ENCODE data around the gene ABCF2. TPM values are rescaled to one million over a fixed set of nuclear protein-coding genes. Genes with fewer than 3 reads are reported as not detected.

Gene ABCF2
- total and polyA plus RNA-seq, 11 donors, result 15.9 to 58.4 (median 33.0) TPM

DNA sequence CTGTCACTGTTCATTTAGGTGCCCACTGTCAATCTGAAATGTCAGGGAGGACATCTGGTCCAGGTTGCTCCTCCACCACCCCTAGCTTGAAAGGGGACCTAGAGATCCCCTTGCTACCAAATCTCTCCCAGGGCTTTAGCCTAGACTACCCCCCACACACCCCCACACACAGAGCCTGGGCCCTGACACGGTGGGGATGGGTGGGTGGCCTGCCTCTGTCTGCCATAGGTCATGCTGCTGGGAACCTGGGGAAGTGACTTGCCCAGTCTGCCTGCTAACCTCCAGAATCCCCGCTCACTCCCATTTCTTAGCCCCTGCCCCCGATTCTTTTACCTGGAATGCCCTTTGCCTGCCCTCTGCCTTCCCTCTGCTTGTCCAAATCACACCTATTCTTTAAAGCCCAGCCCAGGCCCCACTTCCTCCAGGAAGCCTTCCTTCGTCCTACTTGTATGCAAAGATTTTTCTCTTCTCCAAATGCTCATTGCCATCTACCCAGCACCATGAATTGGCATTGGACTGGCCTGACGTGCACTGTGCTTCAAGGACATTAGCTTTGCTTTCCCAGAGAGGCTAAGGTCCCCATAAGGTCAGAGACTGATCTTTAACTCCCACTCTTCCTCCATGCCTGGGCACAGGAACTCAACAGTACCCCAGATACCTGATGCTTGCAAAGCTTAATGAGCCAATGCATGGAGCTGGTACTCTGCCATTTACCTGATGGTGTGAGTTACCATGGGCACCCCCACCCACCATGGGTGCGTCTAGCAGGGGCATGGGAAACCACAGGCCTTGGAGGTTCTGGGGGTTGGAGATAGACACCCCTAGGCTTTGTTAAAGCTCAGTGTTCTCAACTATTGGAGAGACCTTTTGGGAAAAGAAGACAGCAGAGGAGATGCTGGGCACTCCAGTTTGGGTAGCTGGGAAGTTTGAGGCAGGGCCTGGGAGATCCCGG, 23.5 kb upstream of the ABCF2 start:
- 56 to 60% (median 58%) methylated on average over 7 of the region's 7 CpGs for WGBS, 4 donors
- ATAC-seq (no peak), DNase-seq (peak in 1 of 5 donors; percentile 23)
- Histone ChIP-seq H3K27me3 (peaks cover 0 to 53% (median 0%) of the 10 kb centered on the region in 9 donors), H3K9me3 (no peaks in the 10 kb centered on the region), H3K27ac (peak overlapping the region; percentile 86 to 100 (median 97)), H3K36me3 (no peaks in the 10 kb centered on the region), H3K4me3 (peak overlapping the region in 9 of 12 donors; percentile 65 to 88 (median 77)), H3K4me1 (peaks cover under 1 to 85% (median 57%) of the 10 kb centered on the region in 12 donors)
- TF ChIP-seq POLR2A (IDR thresholded peaks at IDR 0.05), result no peak
- TF ChIP-seq, protein P1, sequence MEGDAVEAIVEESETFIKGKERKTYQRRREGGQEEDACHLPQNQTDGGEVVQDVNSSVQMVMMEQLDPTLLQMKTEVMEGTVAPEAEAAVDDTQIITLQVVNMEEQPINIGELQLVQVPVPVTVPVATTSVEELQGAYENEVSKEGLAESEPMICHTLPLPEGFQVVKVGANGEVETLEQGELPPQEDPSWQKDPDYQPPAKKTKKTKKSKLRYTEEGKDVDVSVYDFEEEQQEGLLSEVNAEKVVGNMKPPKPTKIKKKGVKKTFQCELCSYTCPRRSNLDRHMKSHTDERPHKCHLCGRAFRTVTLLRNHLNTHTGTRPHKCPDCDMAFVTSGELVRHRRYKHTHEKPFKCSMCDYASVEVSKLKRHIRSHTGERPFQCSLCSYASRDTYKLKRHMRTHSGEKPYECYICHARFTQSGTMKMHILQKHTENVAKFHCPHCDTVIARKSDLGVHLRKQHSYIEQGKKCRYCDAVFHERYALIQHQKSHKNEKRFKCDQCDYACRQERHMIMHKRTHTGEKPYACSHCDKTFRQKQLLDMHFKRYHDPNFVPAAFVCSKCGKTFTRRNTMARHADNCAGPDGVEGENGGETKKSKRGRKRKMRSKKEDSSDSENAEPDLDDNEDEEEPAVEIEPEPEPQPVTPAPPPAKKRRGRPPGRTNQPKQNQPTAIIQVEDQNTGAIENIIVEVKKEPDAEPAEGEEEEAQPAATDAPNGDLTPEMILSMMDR (IDR thresholded peaks at IDR 0.05), result no peak
- intact Hi-C loops (cut with DNase I), result loop anchor here in 1 of 10 donors (2.0 kb wide), 1 partner anchor 52 kb away; no protein-coding TSS in a partner anchor

DNA sequence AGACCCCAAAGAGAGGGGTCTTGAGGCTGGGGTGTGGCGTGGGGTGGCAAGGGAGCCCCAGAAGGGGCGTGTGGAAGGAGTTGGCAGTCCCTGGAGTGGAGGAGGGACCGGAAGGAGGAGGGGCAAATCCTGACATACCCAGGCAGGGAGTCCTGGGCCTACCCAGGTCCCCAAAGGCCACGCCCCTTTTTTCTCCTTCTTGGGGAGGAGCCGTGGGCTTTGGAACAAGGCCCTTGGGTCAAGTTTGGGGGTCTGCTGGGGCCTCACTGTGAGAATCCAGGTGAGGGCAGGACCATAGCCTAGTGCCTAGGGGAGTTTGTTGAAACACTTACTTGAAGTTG, 22.7 kb upstream of the ABCF2 start:
- WGBS, 4 donors, result 0 to 16% (median 13%) methylated on average over 4 to 5 of the region's 5 CpGs
- ATAC-seq (peak; percentile 40 to 68 (median 55)), DNase-seq (peak; percentile 71 to 90 (median 83))
- peaks cover 4 to 92% (median 64%) of the 10 kb centered on the region in 12 donors for H3K4me1 ChIP-seq
- peak overlapping the region in 11 of 12 donors; percentile 14 to 88 (median 77) for H3K4me3 ChIP-seq
- peaks cover 0 to 60% (median 5%) of the 10 kb centered on the region in 9 donors for H3K27me3 ChIP-seq
- intact Hi-C loops (cut with DNase I), result loop anchor here in 9 of 10 donors (2.0 to 10.0 kb wide), 5 partner anchors 53 to 127 kb away; no protein-coding TSS in a partner anchor
- H3K9me3 ChIP-seq, result no peaks in the 10 kb centered on the region
- no peaks in the 10 kb centered on the region for H3K36me3 ChIP-seq
- H3K27ac ChIP-seq, result peak overlapping the region; percentile 86 to 100 (median 97)
- TF ChIP-seq, protein P1 (IDR thresholded peaks at IDR 0.05), result no peak
- TF ChIP-seq POLR2A (IDR thresholded peaks at IDR 0.05), result no peak

DNA sequence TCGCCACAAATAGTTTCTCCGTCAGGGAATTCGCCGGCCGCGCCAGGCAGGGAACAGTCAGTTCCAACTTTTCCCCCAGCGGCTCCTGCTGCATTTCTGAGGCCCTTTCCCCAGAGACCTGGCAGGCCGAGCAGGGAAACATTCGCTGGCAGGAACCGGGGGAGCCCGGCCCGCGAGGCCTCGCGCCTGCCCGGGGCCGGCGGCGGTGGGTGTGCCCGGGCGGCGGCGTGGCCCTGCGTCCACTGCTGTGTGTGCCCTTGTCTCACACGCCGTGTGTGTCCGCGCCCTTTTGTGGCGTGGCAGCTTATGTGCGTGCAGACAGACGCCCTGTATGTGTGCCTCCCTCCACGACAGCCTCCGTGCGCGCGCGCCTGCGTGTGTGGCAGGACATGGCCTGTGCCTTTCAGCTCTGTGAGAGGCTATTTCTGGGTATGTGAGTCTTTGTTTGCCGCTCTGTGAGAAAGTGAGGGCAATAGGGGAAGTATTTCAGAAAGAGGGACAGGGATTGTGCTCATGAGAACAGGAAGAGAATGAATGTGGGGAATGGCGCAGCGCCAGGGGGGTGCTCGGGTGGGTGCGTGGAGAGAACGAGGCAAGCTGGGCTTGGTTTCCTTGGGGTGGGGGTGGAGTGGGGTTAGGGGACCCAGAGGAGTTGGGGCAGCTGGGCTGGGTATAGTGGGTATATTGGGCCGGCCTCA, 22.2 kb upstream of the ABCF2 start:
- Histone ChIP-seq H3K4me1 (peaks cover 4 to 92% (median 68%) of the 10 kb centered on the region in 12 donors), H3K27ac (peak overlapping the region; percentile 86 to 100 (median 97)), H3K4me3 (peak overlapping the region; percentile 14 to 88 (median 73)), H3K36me3 (no peaks in the 10 kb centered on the region), H3K9me3 (no peaks in the 10 kb centered on the region), H3K27me3 (peaks cover 0 to 63% (median 7%) of the 10 kb centered on the region in 9 donors)
- 2 to 5% (median 3%) methylated on average over 16 to 45 of the region's 45 CpGs for WGBS, 4 donors
- peak; percentile 58 to 83 (median 81) for DNase-seq
- TF ChIP-seq, protein P1 (IDR thresholded peaks at IDR 0.05), result no peak
- peak in 1 of 2 donors; percentile 11 for TF ChIP-seq POLR2A (IDR thresholded peaks at IDR 0.05)
- intact Hi-C loops (cut with DNase I), result loop anchor here in 9 of 10 donors (5.0 to 10.0 kb wide), 4 partner anchors 53 to 127 kb away; no protein-coding TSS in a partner anchor
- ATAC-seq, result peak; percentile 30 to 43 (median 37)

All from heart left ventricle (tissue), 16 donors.